Karpas-422 (cell line): ENCODE results near the gene SH3D21. TPM values are rescaled to one million over a fixed set of nuclear protein-coding genes. Genes with fewer than 3 reads are reported as not detected.

Source experiments
- DNase-seq: peaks from one replicate; pipeline ENCODE4 v3.0.0-alpha.2; 2015
- H2AFZ ChIP-seq: fragments of 200-600 bp; sonication (generic); 2 replicates; pipeline ENCODE4 v1.6.1; 2014; ENCODE audit warnings: antibody characterized with exemption, low read length, mixed read lengths
- H3K27ac ChIP-seq: fragments of 200-600 bp; sonication (generic); 2 replicates; pipeline ENCODE4 v1.5.1; 2014; ENCODE audit warnings: mild to moderate bottlenecking, low read length, moderate library complexity
- H3K27me3 ChIP-seq: fragments of 200-600 bp; sonication (generic); 2 replicates; pipeline ENCODE4 v1.6.1; 2014; ENCODE audit warnings: low read length, mixed read lengths
- H3K36me3 ChIP-seq: fragments of 200-600 bp; sonication (generic); 2 replicates; pipeline ENCODE4 v1.6.1; 2014; ENCODE audit warnings: low read length, mixed read lengths; ENCODE audit not compliant: insufficient read depth
- H3K4me1 ChIP-seq: fragments of 200-600 bp; sonication (generic); 2 replicates; pipeline ENCODE4 v1.6.1; 2014; ENCODE audit warnings: mild to moderate bottlenecking, low read length, mixed read lengths
- H3K4me2 ChIP-seq: fragments of 200-600 bp; sonication (generic); 2 replicates; pipeline ENCODE4 v1.6.1; 2014; ENCODE audit warnings: low read length, low read depth, mild to moderate bottlenecking; ENCODE audit not compliant: poor library complexity, severe bottlenecking
- H3K4me3 ChIP-seq: fragments of 200-600 bp; sonication (generic); 2 replicates; pipeline ENCODE4 v1.5.1; 2014; ENCODE audit warnings: mild to moderate bottlenecking, antibody characterized with exemption, low read length, mixed read lengths
- H3K79me2 ChIP-seq: fragments of 200-600 bp; sonication (generic); 2 replicates; pipeline ENCODE4 v1.6.1; 2014; ENCODE audit warnings: mild to moderate bottlenecking, low read length, mixed read lengths
- H3K9ac ChIP-seq: fragments of 200-600 bp; sonication (generic); 2 replicates; pipeline ENCODE4 v1.6.0; 2014; ENCODE audit warnings: low read length
- H3K9me2 ChIP-seq: fragments of 200-600 bp; sonication (generic), shearing (Covaris generic); replicated peaks from 2 replicates; pipeline ENCODE4 v1.6.0; 2014; ENCODE audit warnings: mild to moderate bottlenecking, low read length, moderate library complexity; ENCODE audit not compliant: insufficient read depth
- H3K9me3 ChIP-seq: fragments of 300-700, 200-600 bp; sonication (generic); 2 replicates; pipeline ENCODE4 v1.6.1; 2014; ENCODE audit warnings: low read length, mixed read lengths
- H4K20me1 ChIP-seq: fragments of 200-600 bp; sonication (generic); 2 replicates; pipeline ENCODE4 v1.6.1; 2014; ENCODE audit warnings: mild to moderate bottlenecking, antibody characterized with exemption, low read length, low read depth; ENCODE audit not compliant: insufficient read depth
- total RNA-seq: library from RNA; depleted of rRNA; stranded (reverse); fragments of >200 nt; shearing (Covaris generic); gene quantifications from 2 replicates; pipeline ENCODE4 v1.2.3, GENCODE V29; 2014; ENCODE audit warnings: low replicate concordance

SH3D21 gene
- total RNA-seq, 1 experiment from 2014 or later: 8.2 TPM

- peaks cover 22% of the 10 kb centered on the region for H3K4me1 ChIP-seq
- H4K20me1 ChIP-seq: no peaks in the 10 kb centered on the region
- no peak overlapping the region for H3K4me3 ChIP-seq
- no peak overlapping the region for H3K4me2 ChIP-seq
- H3K9ac ChIP-seq: no peak overlapping the region
- H3K27me3 ChIP-seq: no peaks in the 10 kb centered on the region
- no peaks in the 10 kb centered on the region for H3K9me2 ChIP-seq
- DNase-seq: no peak
- H3K79me2 ChIP-seq: peaks cover 74% of the 10 kb centered on the region
- H3K36me3 ChIP-seq: peaks cover 12% of the 10 kb centered on the region
- no peak overlapping the region for H2AFZ ChIP-seq
- no peaks in the 10 kb centered on the region for H3K9me3 ChIP-seq
- H3K27ac ChIP-seq: no peak overlapping the region; the same call in 1 of the 2 replicates
These were observed 29.5 kb upstream of the SH3D21 start for GRCh38 chr1:36276688-36277087.

GRCh38 chr1:36279110-36279788, 26.9 kb upstream of the SH3D21 start:
- Histone ChIP-seq H3K4me2 (no peak overlapping the region), H3K4me3 (no peak overlapping the region), H3K9ac (no peak overlapping the region), H4K20me1 (no peaks in the 10 kb centered on the region), H3K36me3 (peaks cover 10% of the 10 kb centered on the region), H3K9me2 (no peaks in the 10 kb centered on the region), H3K27ac (peak overlapping the region; percentile 76), H2AFZ (no peak overlapping the region), H3K27me3 (no peaks in the 10 kb centered on the region), H3K79me2 (peaks cover 57% of the 10 kb centered on the region), H3K4me1 (peaks cover 42% of the 10 kb centered on the region), H3K9me3 (no peaks in the 10 kb centered on the region)
- no peak for DNase-seq

- Histone ChIP-seq H3K79me2 (peaks cover 55% of the 10 kb centered on the region), H2AFZ (no peak overlapping the region), H3K27ac (peak overlapping the region; percentile 76), H3K9ac (no peak overlapping the region), H3K9me3 (no peaks in the 10 kb centered on the region), H3K36me3 (peaks cover 16% of the 10 kb centered on the region), H3K27me3 (no peaks in the 10 kb centered on the region), H3K9me2 (no peaks in the 10 kb centered on the region), H3K4me2 (no peak overlapping the region), H3K4me3 (no peak overlapping the region), H4K20me1 (no peaks in the 10 kb centered on the region), H3K4me1 (peaks cover 48% of the 10 kb centered on the region)
- DNase-seq: no peak
These were observed 26.3 kb upstream of the SH3D21 start for GRCh38 chr1:36279789-36280296.

GRCh38 chr1:36284061-36284460, 22.1 kb upstream of the SH3D21 start:
- no peak overlapping the region for H3K4me3 ChIP-seq
- peak overlapping the region; percentile 36 for H3K9ac ChIP-seq
- no peaks in the 10 kb centered on the region for H3K27me3 ChIP-seq
- peaks cover 55% of the 10 kb centered on the region for H3K79me2 ChIP-seq
- no peaks in the 10 kb centered on the region for H3K9me2 ChIP-seq
- H3K9me3 ChIP-seq: no peaks in the 10 kb centered on the region
- H3K27ac ChIP-seq: peak overlapping the region; percentile 89
- DNase-seq: no peak
- H3K36me3 ChIP-seq: peaks cover 35% of the 10 kb centered on the region
- H3K4me1 ChIP-seq: peaks cover 43% of the 10 kb centered on the region
- H4K20me1 ChIP-seq: no peaks in the 10 kb centered on the region
- H3K4me2 ChIP-seq: peak overlapping the region; percentile 56
- H2AFZ ChIP-seq: no peak overlapping the region

- Histone ChIP-seq H3K79me2 (peaks cover 51% of the 10 kb centered on the region), H4K20me1 (no peaks in the 10 kb centered on the region), H2AFZ (no peak overlapping the region), H3K27ac (peak overlapping the region; percentile 89), H3K9me3 (no peaks in the 10 kb centered on the region), H3K4me2 (peak overlapping the region; percentile 56), H3K4me1 (peaks cover 38% of the 10 kb centered on the region), H3K36me3 (peaks cover 36% of the 10 kb centered on the region), H3K4me3 (no peak overlapping the region), H3K9me2 (no peaks in the 10 kb centered on the region), H3K9ac (peak overlapping the region; percentile 36), H3K27me3 (no peaks in the 10 kb centered on the region)
- no peak for DNase-seq
These were observed 21.7 kb upstream of the SH3D21 start for GRCh38 chr1:36284517-36284916.

GRCh38 chr1:36285443-36286101, 20.6 kb upstream of the SH3D21 start:
- Histone ChIP-seq H3K27me3 (no peaks in the 10 kb centered on the region), H2AFZ (no peak overlapping the region), H3K79me2 (peaks cover 45% of the 10 kb centered on the region), H3K4me1 (peaks cover 37% of the 10 kb centered on the region), H3K9ac (no peak overlapping the region), H3K4me3 (no peak overlapping the region), H3K27ac (peak overlapping the region; percentile 89), H3K9me2 (no peaks in the 10 kb centered on the region), H3K36me3 (peaks cover 39% of the 10 kb centered on the region), H3K4me2 (peak overlapping the region; percentile 56), H3K9me3 (no peaks in the 10 kb centered on the region), H4K20me1 (no peaks in the 10 kb centered on the region)
- peak; percentile 95 for DNase-seq

GRCh38 chr1:36286802-36287201, 19.4 kb upstream of the SH3D21 start:
- H3K4me1 ChIP-seq: peaks cover 37% of the 10 kb centered on the region
- no peaks in the 10 kb centered on the region for H3K9me3 ChIP-seq
- H2AFZ ChIP-seq: no peak overlapping the region
- H4K20me1 ChIP-seq: no peaks in the 10 kb centered on the region
- H3K9me2 ChIP-seq: no peaks in the 10 kb centered on the region
- H3K27ac ChIP-seq: no peak overlapping the region
- no peaks in the 10 kb centered on the region for H3K27me3 ChIP-seq
- H3K79me2 ChIP-seq: peaks cover 48% of the 10 kb centered on the region
- H3K4me2 ChIP-seq: no peak overlapping the region
- no peak overlapping the region for H3K4me3 ChIP-seq
- H3K36me3 ChIP-seq: peaks cover 50% of the 10 kb centered on the region
- no peak overlapping the region for H3K9ac ChIP-seq
- no peak for DNase-seq

GRCh38 chr1:36287595-36287994, 18.6 kb upstream of the SH3D21 start:
- Histone ChIP-seq H3K9me2 (no peaks in the 10 kb centered on the region), H3K27me3 (no peaks in the 10 kb centered on the region), H3K9ac (no peak overlapping the region), H3K9me3 (no peaks in the 10 kb centered on the region), H3K4me1 (peaks cover 34% of the 10 kb centered on the region), H3K27ac (no peak overlapping the region), H2AFZ (no peak overlapping the region), H3K79me2 (peaks cover 49% of the 10 kb centered on the region), H3K4me3 (no peak overlapping the region), H3K4me2 (no peak overlapping the region), H3K36me3 (peaks cover 52% of the 10 kb centered on the region), H4K20me1 (no peaks in the 10 kb centered on the region)
- no peak for DNase-seq
